Activated CD4-positive, alpha-beta T cell treated with anti-CD3 and anti-CD28 coated beads, Interleukin-2, amount 50 U/mL, for 1 hour (primary cell): ENCODE data around the gene CAMKK1.

ENCODE experiments used
- DNase-seq: peaks from one replicate; pipeline ENCODE4 v3.0.0-alpha.2; 2020

Gene CAMKK1

DNA sequence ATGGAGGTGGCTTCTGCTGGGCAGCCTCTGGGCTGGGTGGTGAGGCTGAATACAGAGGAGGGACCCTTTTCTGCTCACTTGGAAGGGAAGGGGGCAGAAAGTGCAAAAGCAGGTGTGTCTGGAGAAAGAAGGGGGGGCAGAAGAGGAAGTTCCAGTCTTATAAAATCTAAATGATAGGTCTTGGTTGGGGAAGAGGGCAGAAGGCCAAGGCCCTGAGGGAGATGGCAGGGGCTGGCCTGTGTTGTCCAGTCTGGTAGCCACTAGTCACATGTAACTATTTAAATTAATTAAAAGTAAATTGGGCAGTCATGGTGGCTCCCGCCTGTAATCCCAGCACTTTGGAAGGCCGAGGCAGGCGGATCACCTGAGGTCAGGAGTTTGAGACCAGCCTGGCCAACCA, 2.5 kb upstream of the CAMKK1 start:
- DNase-seq: no peak

DNA sequence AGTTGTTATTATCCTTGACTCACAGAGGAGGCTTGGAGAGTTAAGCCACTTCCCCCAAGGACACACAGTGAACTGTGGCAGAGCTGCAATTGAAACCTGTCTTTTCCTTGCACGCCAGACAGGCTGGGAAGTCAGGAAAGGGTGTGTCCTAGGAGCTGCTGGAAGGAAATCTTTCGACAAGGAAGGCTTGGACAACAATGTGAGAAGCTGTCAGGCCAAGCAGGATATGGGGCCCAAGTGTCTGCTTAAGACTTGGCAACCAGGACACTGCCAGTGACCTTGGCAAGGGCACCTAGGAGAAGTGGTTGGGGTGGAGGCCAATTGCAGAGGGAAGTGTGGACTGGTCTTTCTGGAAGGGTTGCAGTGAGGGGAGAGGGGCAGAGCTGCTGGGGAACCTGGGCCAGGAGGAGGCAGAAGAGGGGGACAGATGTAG, 2.1 kb upstream of the CAMKK1 start:
- no peak for DNase-seq

- DNase-seq: no peak
These were observed 1.3 kb upstream of the CAMKK1 start for GRCh38 chr17:3894188-3894587.

DNA sequence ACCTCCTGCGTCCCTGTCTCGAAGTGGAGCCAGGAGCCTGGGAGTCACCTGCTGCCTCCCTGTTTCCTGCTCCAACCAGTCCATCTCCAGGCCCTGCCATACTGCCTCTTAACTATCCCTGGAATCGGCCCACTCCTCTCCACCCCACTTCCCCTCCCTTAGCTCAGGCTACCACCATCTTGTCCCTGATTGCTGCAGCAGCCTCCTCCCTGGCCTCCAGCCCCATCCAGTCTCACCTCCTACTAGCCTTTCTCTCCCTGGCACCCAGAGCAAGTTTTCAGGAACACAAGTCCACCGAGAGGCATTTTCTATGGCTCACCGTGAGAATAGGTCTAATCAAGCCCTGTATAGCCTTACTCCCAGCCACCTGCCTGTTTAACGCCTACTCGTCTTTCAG, 865 bp upstream of the CAMKK1 start:
- no peak for DNase-seq

DNA sequence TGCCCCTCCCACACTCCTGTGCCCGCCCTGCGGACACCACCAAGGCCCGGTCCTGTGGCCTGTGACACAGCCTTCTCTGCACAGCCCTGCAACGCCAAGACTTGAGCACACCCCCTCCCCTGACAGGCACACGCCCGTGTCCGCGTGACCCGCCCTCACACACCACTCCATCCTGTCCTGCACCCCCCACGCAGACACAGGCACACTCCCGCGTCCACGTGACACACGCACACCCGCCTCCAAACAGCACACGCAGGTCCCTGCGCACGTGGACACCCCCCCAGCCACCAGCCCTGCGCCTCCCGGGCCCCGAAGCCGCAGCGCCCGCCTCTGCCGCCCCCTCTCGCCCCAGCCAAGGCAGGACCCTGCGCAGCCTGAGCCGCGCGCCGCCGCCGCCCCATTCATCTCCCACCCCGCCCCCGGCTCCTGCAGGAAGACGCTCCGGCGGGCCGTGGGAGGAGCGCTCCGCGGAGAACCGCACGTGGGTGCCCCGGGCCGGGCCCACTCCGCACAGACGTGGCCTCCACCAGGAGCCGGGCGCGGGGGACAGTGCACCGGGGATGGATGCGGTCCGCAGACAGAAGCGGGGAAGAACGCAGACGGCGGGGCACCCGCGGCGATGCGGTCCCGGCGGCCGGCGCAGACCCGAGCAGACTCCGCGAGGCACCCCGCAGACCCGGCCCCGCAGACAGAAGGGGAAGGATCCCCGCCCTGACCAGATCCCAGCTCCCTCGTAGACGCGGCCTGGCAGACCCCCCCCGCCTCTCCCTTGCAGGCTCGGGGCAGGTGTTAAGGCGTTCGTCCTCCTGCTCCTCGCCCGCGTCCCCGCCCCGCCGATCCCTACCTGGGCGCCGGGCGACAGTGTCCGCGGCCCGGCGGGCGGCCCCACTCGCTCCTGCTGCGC, 506 bp downstream of the CAMKK1 start:
- DNase-seq: peak; percentile 74

DNA sequence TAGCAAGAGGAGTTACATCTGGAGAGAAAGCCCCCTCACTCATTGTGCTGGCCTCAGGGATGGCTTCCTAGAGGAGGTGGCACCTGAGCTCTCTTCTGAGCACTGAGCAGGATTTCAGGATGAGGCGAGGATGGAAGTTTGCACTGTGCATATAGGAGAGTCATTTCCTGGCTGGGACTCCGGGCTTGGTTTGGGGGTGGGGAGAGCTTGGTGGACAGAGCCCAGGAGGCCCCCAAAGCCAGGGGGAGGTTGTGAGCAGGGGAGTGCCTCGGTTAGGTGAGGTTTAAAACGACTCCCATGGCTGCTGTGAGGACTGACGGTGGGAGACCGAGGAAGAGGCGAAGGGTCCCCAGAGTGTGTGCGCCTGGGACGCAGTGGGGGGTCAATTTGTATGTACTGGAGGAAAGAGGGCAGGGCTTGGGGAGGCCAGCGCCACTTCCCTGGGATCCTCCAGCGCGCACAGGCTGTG, 1.2 kb downstream of the CAMKK1 start:
- no peak for DNase-seq

DNA sequence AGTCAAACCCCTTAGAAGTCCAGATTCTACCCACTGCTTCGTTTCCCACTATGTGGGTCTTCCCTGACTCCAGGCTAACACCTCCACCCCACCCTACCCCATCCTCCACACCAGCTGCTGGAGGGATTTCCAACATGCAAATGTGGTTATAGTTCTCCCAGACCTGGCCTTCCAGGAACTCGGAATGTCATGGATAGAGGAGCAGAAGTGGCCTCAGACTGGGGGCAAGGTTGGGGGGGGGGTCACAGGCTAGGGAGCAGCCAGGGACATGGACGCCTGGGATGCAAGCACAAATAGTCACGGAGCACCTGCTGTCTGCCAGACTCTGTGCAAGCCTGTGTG, 2.0 kb downstream of the CAMKK1 start:
- DNase-seq: no peak

- DNase-seq: no peak
These were observed 2.6 kb downstream of the CAMKK1 start for GRCh38 chr17:3890082-3890877.

GRCh38 chr17:3889325-3890012, 3.4 kb downstream of the CAMKK1 start:
- DNase-seq: no peak

DNA sequence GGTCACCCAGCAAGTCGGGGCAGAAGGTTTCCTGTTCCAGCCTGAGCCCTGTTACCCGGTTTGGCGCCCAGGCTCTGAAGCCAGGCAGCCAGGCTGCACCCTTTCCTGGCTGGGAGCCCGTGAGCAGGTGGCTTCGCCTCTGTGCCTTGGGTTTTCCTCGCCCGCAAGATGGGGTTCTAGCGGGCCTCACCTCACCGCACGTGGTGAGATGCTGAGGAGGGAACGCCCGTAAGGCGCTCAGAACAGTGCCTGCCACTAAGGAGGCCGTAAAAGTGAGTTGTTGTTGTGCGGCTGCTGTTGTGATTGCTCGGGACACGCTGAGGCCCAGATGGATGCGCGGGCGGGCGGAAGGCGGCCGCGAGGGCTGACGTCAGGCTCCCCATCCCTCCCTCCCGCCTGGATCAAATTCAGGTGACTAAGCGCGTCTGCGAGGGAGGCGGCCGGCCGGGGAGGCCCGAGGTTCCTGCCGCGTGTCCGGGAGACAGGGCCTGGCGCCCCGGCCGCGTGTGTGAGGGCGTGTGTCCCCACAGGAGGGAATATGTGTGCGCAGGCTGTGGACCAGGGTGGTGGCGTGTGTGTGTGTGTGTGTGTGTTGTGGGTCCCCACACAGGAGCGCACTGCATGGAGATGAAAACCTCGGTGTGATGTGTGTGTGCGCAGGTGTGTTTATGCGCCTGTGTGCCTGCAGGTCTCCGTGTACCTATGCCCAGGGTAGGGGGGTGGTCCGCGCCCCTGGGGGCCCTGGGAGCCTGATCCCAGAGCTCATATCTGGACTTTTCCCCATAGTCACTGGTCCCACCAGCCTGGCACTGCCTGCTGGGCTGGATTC, 4.3 kb downstream of the CAMKK1 start:
- DNase-seq: no peak

GRCh38 chr17:3887804-3888203, 5.0 kb downstream of the CAMKK1 start:
- DNase-seq: no peak

DNA sequence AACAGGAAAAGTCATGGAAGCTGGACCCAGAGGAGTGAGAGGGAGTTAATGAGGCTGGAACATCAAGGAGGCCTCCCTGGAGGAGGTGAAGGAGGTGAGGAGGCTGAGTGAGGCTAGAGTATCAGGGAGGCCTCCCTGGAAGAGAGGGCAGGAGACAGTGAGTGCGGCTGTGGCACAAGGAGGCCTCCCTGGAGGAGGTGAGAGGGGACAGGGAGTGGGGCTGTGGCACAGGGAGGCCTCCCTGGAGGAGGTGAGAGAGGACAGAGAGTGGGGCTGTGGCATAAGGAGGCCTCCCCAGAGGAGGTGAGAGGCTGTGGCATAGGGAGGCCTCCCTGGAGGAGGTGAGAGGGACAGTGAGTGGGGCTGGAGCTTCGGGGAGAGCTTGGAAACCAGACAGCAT, 5.5 kb downstream of the CAMKK1 start:
- no peak for DNase-seq

- DNase-seq: no peak
These were observed 6.1 kb downstream of the CAMKK1 start for GRCh38 chr17:3886776-3887175.

GRCh38 chr17:3885970-3886369, 6.9 kb downstream of the CAMKK1 start:
- no peak for DNase-seq

GRCh38 chr17:3885271-3885670, 7.6 kb downstream of the CAMKK1 start:
- DNase-seq: no peak

GRCh38 chr17:3884188-3884587, 8.7 kb downstream of the CAMKK1 start:
- no peak for DNase-seq

DNA sequence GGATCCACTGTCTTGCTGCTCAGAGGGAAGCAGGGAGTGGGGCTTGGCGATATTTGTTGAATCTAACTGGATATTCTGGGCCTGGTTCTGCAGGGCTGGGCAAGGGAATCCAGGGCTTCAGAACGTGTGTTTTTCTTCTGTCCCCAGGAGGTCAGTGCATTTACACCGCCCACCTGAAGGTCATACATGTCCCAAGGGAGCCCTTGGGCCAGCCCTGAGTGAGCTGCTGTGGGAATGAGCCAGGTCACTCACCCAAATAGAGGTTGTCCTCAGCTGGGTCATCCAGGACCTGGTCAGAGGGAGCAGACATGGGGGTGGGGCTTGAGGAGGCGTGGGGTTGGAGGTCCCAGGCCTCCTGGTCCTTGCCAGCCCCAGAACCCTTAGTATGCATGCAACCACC, 10.6 kb downstream of the CAMKK1 start:
- no peak for DNase-seq

DNA sequence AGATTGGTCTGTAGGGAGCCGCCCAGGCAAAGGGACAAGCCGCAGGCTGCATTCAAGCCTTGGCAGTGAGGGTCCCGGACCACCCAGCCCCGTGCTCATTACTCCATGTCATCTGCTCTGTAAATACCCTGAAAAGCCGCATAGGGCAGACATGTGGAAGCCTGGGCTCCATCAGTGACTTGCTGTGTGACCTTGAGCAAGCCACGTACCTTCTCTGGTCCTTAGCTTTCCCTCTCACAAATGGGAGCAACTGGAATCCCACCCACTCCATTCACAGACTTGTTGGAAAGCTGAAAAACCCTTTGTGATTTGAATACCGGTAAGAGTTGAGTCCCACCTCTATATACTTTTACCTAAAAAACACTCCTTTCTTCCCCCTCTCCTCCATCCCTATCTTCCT, 11.9 kb downstream of the CAMKK1 start:
- DNase-seq: no peak

GRCh38 chr17:3879591-3880417, 13.0 kb downstream of the CAMKK1 start:
- no peak for DNase-seq

DNA sequence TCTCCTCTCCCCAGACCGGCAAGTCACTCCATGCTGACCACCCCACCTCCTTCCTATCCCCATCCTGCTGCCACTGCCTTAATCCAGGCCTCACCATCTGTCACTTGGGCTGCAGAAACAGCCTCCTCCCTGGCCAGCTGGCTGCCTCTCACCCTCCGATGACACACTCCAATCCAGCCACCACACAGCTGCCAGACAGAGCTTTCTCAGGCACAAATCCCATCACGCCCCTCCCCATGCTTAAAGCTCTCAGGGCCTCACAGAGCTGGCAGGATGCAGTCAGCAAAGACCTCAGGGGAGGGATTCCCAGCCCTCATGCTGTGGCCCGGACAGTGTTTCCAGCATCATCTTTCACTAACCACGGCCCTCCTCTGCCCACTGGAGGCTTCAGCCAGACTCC, 13.7 kb downstream of the CAMKK1 start:
- no peak for DNase-seq

DNA sequence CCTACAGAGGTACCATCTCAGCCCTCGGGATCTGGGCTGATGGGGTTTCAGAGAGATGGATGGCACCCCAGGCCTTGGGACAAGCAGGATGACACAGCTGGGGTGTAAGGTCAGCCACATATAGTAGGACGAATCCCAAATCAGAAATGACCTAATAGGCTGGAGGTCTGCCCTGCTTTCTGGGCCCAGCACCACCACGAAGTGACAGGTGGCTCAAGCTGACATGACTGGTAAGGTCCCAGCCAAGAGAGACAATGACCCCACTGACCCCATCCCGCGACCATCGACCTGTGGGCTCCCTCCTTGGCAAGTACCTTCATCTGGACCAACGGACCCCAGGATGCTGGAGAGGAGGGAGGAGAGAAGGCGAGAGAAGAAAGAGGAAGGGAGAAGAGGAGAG, 15.6 kb downstream of the CAMKK1 start:
- DNase-seq: no peak

GRCh38 chr17:3875317-3875716, 17.5 kb downstream of the CAMKK1 start:
- no peak for DNase-seq
